ENCODE measurements around the gene HOXA2. TPM values are rescaled to one million over a fixed set of nuclear protein-coding genes. Genes with fewer than 3 reads are reported as not detected.

Gene HOXA2
- total RNA-seq, 4 donors from 2014 or later, result 1.8 to 6.5 TPM; not detected in 2

DNA sequence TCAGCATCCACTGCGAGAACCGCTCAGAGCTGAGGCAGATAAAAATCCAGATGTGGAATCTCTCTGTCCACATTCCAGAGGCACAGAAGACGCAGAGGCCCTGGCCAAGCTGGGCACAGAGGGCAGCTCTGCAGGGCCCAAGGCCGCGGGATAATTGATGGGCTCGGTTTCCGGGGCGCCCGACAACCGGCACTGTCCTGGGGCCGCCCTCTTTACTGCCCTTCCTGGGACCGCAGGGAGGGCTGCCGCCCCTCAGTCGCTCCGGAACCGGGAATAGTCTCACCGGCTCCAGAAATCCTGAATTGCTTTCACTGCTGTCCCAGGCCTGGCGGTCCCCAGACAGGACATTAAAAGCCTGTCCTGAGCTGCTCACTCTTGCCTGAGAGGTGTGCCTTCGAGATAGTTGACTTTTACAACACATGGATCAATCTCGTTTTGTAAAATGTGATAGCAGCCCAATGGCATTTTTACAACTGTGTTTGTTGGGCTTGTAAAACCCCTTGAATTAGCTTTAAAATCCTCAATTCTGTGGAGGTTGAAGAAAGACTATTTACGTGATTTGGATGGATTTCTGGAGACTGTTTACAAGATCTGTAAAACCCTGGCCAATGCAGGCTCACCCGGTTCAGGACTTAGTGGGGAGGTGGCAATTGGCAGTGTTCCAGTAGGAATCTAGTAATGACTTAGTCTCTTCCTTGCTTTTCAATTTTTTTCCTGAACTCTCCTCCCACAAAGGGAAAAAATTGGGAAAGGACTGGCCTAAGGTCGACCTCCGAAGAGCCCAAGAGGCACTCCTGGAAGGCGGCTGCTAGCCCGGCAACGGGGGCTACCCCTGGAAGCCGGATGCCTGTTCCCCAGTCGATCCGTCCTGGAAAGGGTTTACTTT lies 46.5 kb upstream of the HOXA2 start:
- Histone ChIP-seq H3K27me3 (no peaks in the 10 kb centered on the region), H3K36me3 (no peaks in the 10 kb centered on the region), H3K27ac (peak overlapping the region; percentile 96), H3K9me3 (no peaks in the 10 kb centered on the region), H3K4me3 (peak overlapping the region; percentile 43 to 59), H3K4me1 (no peaks in the 10 kb centered on the region)
- TF ChIP-seq, protein P1, sequence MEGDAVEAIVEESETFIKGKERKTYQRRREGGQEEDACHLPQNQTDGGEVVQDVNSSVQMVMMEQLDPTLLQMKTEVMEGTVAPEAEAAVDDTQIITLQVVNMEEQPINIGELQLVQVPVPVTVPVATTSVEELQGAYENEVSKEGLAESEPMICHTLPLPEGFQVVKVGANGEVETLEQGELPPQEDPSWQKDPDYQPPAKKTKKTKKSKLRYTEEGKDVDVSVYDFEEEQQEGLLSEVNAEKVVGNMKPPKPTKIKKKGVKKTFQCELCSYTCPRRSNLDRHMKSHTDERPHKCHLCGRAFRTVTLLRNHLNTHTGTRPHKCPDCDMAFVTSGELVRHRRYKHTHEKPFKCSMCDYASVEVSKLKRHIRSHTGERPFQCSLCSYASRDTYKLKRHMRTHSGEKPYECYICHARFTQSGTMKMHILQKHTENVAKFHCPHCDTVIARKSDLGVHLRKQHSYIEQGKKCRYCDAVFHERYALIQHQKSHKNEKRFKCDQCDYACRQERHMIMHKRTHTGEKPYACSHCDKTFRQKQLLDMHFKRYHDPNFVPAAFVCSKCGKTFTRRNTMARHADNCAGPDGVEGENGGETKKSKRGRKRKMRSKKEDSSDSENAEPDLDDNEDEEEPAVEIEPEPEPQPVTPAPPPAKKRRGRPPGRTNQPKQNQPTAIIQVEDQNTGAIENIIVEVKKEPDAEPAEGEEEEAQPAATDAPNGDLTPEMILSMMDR (IDR thresholded peaks at IDR 0.05), result no peak
- no peak for TF ChIP-seq POLR2A (IDR thresholded peaks at IDR 0.05)
- DNase-seq, result peak in 1 of 2 donors; percentile 38
- intact Hi-C loops (cut with DNase I; ENCODE audit: low total_unique reads), result loop anchor here (10.0 kb wide), 1 partner anchor 54 kb away; the partner anchor contains the start of gene HOXA1

DNA sequence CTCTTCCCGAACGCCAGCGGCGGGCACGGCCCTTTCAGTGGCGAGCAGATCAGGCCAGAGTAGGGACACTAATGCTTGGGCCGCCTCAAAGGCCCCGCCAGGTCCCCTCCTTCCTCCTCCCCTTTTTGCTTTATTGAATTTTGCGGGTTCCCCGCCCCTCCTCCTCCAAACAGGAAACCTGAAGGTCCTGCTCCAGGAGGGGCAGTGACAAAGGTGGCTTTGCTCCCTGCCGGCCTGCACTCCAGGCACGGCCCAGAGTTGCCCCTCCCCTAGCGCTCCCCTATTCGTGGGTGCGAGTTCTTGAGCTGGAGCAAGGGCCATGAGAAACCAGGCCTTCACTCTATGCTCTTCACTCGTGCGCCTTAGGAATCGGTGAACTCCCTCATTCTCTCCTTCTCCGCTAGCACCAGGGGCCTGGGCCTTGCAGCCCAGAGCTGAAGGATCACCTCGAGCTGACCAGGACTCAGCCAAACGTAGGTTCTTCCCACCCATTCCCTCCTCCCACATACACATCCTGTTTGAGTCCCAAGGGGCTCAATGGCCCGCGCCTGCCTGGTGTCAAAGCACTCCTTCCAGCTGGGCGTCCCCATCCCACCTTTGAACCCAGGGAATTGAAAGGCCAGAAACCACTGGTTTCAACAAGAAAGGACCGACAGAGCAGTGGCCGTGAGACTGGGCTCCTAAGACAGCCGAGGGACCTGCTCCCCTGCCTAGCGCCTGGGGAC lies 45.7 kb upstream of the HOXA2 start:
- peak; percentile 31 to 37 for DNase-seq
- TF ChIP-seq, protein P1 (IDR thresholded peaks at IDR 0.05), result no peak
- no peak for TF ChIP-seq POLR2A (IDR thresholded peaks at IDR 0.05)
- intact Hi-C loops (cut with DNase I; ENCODE audit: low total_unique reads), result loop anchor here (10.0 kb wide), 1 partner anchor 53 kb away; the partner anchor contains the start of gene HOXA1

DNA sequence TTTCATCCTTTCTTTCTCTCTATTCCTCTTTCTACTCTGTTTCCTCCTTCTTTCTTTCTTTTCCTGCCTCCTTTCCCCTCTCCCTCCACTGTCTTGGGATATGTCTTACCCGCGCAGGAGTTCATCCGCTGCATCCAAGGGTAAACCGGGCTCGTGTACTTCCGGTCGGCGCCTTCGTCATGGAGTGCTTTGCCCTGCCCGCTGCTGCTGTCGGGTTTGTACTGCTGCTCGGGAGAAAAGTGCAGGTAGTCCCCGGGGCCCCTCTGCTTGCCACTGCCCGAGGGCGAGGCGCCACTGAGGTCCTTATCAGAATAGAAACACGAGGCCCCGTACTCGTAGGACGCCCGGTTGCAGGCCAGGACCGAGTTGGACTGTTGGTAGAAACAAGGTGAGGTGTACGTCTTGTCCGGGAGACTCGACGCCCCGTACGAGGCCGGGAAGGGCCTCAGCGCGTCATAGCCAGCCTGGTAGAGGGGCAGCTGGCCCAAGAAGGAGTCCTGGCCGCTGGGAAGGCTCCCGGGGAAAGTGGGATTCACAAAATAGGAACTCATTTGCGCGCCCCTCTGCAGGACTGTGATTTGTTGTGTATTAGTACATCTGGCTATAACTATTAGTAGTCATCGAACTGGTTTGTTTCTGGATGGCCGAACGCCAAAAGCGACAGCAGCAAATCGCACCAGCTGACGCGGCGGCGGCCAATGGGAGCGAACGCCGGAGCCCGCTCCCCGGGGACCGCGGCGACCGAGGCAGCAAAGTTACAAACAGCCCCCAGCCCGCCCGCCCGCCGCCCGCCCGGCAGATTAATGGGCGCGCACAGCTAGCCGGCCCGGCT lies 44.9 kb upstream of the HOXA2 start, which contains the start of gene HOXA6:
TSS of gene HOXA6 (minus strand) at position 576 of the 832 bp plus-strand sequence. CDS start at position 551, 25 bp downstream.
- no peaks in the 10 kb centered on the region for H3K4me1 ChIP-seq
- TF ChIP-seq, protein P1 (IDR thresholded peaks at IDR 0.05), result no peak
- no peak for TF ChIP-seq POLR2A (IDR thresholded peaks at IDR 0.05)
- DNase-seq, result peak; percentile 57
- no peaks in the 10 kb centered on the region for H3K9me3 ChIP-seq
- H3K27me3 ChIP-seq, result no peaks in the 10 kb centered on the region
- no peaks in the 10 kb centered on the region for H3K36me3 ChIP-seq
- H3K4me3 ChIP-seq, result peak within 1 kb of the TSS; percentile 43 to 59
- intact Hi-C loops (cut with DNase I; ENCODE audit: low total_unique reads), result loop anchor here (10.0 kb wide), 1 partner anchor 53 kb away; the partner anchor contains the start of gene HOXA1
- H3K27ac ChIP-seq, result peak within 1 kb of the TSS; percentile 96

More for the DNA sequence above, 45.7 kb upstream of the HOXA2 start:
- H3K27me3 ChIP-seq, result no peaks in the 10 kb centered on the region
- no peaks in the 10 kb centered on the region for H3K9me3 ChIP-seq
- H3K4me1 ChIP-seq, result no peaks in the 10 kb centered on the region
- H3K36me3 ChIP-seq, result no peaks in the 10 kb centered on the region
- H3K4me3 ChIP-seq, result peak overlapping the region; percentile 43 to 59
- peak overlapping the region; percentile 96 for H3K27ac ChIP-seq

DNA sequence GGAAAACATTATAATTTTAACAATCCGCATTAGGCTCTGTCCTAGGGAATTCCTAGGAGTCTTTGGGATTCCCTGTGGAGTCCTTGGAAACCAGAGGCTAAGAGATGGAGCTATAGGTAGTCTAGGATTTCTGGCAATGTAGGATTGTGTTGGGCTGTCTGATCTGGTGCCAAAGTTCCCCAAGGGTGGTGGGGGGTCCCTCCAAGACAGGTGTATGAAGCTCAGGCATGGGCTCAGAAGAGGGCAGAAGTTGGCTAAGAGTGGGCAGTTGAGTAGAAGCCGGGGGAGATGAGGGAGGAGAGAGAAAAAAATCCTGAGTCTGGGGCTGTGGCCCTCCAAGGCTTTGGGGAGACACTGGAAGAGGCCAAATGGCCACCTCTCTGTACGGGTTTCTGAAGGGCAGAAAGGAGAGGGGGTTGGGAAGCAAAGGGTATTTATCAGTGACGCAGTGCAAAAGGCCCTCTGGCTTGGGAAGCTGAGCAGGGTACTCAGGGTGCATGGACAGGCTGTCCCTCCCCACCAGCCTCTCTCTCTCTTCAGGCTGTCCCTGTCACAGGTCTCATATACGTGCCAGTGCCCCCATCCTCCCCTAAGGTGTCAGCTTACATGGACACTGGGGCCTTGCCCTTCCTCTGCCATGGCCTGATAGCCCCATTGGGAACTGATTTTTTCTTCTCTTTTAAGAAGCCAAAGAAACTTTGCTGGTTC lies 44.2 kb upstream of the HOXA2 start:
- H3K27me3 ChIP-seq, result no peaks in the 10 kb centered on the region
- TF ChIP-seq POLR2A (IDR thresholded peaks at IDR 0.05), result no peak
- TF ChIP-seq, protein P1 (IDR thresholded peaks at IDR 0.05), result no peak
- no peaks in the 10 kb centered on the region for H3K4me1 ChIP-seq
- no peak for DNase-seq
- peak overlapping the region; percentile 96 for H3K27ac ChIP-seq
- H3K4me3 ChIP-seq, result peak overlapping the region in 1 of 2 donors; percentile 59
- no peaks in the 10 kb centered on the region for H3K9me3 ChIP-seq
- intact Hi-C loops (cut with DNase I; ENCODE audit: low total_unique reads), result loop anchor here (10.0 kb wide), 1 partner anchor 52 kb away; the partner anchor contains the start of gene HOXA1
- H3K36me3 ChIP-seq, result no peaks in the 10 kb centered on the region
